Stimulated activated naive B cell treated with anti-CD40 and anti-IgM and Interleukin-4, amounts not matched to agents 10 μg/mL and 1 μg/mL and 100 μg/mL, for 72 hours (primary cell): Measurements from ENCODE around the gene CRTC1.
A peak's percentile ranks its signal among the peaks of the same experiment; 100 is the strongest.

Source experiments
- ATAC-seq, 2 donors: fragments of 150-1000 bp; cut with Tn5 transposase; replicated peaks; 2 replicates each; pipeline ENCODE4 v1.10.0; 2021; ENCODE audit warnings: moderate library complexity in 1 of 2
- DNase-seq: peaks from one replicate; pipeline ENCODE4 v3.0.0; 2021
- H3K27ac Mint-ChIP-seq: one replicate; pipeline ENCODE4 v1.8.0; 2022; ENCODE audit warnings: mild to moderate bottlenecking, mixed read lengths
- H3K27me3 Mint-ChIP-seq, 2 donors: one replicate each; pipeline ENCODE4 v1.8.0; 2022; ENCODE audit warnings: mixed read lengths in 2 of 2
- H3K36me3 Mint-ChIP-seq, 2 donors: one replicate each; pipeline ENCODE4 v1.8.0; 2022; ENCODE audit warnings: mixed read lengths in 2 of 2, mild to moderate bottlenecking in 1 of 2
- H3K4me1 Mint-ChIP-seq, 2 donors: one replicate each; pipeline ENCODE4 v1.8.0; 2022; ENCODE audit warnings: mixed read lengths in 2 of 2, mild to moderate bottlenecking in 1 of 2
- H3K4me3 Mint-ChIP-seq, 2 donors: one replicate each; pipeline ENCODE4 v1.8.0; 2022; ENCODE audit warnings: mild to moderate bottlenecking in 2 of 2, mixed read lengths in 2 of 2, moderate library complexity in 1 of 2
- H3K9me3 Mint-ChIP-seq, 2 donors: one replicate each; pipeline ENCODE4 v1.8.0; 2022; ENCODE audit warnings: mixed read lengths in 2 of 2, mild to moderate bottlenecking in 1 of 2

Gene CRTC1

DNA sequence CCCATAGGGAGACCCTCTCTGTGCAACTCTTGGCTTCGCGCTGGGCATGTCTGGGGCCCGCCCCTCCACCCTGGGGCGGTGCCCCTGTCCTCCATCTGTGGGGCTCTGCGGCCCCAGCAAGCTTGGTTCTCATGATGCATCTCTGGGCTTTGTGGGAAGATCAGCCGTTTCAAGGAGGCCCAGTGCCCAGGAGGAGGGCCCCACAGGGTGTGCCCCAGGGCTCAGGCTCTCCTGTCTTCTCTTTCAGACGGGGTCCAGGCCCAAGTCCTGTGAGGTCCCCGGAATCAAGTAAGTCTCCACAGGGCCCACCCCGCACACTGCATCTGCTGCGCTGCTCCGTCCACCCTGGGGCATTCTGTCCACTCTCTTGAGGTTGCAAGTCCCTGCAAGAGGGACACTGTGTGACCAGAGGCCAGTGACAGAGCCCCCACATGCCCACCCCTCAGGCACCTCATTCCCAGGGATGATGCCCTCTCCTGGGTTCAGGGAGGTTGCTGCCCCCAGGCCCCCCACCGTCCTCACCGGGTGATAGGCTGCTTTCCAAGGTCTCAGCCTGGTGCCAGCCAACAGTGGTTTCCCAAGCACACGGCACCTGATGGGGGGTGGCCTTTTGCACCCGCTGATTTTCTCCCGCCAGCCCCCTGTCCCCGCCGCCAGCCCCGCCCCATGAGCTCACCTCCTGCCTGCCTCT is 76.0 kb downstream of the CRTC1 start:
- Mint-ChIP-seq H3K4me3 (no peak overlapping the region), H3K27ac (no peak overlapping the region), H3K27me3 (no peaks in the 10 kb centered on the region), H3K36me3 (peaks cover 2 to 8% of the 10 kb centered on the region in 2 donors), H3K4me1 (peaks cover 0 to 1% of the 10 kb centered on the region in 2 donors), H3K9me3 (no peaks in the 10 kb centered on the region)
- ATAC-seq (no peak), DNase-seq (no peak)

DNA sequence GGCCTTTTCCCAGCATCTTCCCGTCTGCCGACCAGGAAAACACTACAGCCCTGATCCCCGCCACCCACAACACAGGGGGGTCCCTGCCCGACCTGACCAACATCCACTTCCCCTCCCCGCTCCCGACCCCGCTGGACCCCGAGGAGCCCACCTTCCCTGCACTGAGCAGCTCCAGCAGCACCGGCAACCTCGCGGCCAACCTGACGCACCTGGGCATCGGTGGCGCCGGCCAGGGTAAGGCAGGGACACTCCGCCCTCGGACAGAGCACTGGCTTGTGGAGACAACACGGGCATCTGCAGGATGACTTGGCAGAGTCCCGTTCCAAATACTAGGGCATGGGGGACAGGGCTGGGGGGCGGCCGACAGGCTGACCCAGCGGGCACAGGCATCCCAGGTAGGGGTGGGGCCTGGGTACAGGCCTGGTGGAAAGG is 76.5 kb downstream of the CRTC1 start:
- Mint-ChIP-seq H3K27ac (no peak overlapping the region), H3K4me1 (peaks cover 0 to 3% of the 10 kb centered on the region in 2 donors), H3K27me3 (no peaks in the 10 kb centered on the region), H3K4me3 (no peak overlapping the region), H3K9me3 (no peaks in the 10 kb centered on the region), H3K36me3 (peaks cover 0 to 5% of the 10 kb centered on the region in 2 donors)
- DNase-seq = no peak
- no peak for ATAC-seq

DNA sequence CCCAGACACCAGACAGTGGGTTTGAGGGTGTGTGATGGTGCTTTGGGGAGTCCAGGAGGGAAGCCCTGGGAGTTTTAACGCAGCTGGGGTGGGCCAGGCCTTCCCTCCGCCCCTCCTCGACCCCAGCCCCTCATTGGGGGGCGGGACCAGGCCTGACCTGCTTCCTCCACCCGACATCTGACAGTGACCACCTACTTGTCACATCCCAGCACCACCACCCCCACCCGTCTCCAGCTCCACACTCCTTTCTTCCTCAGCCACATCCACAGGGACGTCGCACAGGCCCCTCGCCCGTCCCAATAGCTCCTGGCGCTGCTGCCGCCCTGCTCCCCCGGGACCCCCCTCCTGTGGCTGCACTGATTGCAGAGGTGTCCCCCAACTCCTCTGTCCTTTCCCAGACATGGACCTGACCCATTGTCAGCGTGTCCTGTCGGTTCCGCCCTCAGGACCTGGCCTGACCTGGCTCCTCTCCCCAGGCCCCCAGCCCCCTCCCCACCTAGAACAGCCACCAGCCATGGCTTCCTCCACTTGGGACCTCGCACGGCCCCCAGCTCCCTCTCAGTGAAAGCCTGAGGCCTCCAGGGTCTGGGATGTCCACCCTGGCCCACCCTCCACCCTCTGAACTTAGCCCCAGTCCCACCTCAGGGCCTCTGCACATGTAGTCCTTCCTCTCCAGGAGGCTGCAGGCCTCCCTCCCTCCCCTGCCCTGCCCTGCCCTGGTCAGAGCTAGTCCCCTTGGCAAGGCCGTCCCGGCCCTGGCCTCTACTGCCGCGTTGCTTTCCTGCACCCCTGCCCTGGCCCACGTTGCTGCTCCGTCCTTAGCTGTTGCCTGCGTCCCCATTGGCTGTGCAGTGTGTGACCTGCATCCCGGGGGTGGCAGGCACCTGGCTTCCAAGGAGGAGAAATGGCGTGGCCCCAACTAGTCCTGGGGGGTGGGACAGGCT is 77.2 kb downstream of the CRTC1 start:
- Mint-ChIP-seq H3K4me3 (no peak overlapping the region), H3K9me3 (no peaks in the 10 kb centered on the region), H3K36me3 (peaks cover 0 to 5% of the 10 kb centered on the region in 2 donors), H3K4me1 (peaks cover 0 to 5% of the 10 kb centered on the region in 2 donors), H3K27ac (no peak overlapping the region), H3K27me3 (no peaks in the 10 kb centered on the region)
- ATAC-seq = no peak
- DNase-seq = no peak

DNA sequence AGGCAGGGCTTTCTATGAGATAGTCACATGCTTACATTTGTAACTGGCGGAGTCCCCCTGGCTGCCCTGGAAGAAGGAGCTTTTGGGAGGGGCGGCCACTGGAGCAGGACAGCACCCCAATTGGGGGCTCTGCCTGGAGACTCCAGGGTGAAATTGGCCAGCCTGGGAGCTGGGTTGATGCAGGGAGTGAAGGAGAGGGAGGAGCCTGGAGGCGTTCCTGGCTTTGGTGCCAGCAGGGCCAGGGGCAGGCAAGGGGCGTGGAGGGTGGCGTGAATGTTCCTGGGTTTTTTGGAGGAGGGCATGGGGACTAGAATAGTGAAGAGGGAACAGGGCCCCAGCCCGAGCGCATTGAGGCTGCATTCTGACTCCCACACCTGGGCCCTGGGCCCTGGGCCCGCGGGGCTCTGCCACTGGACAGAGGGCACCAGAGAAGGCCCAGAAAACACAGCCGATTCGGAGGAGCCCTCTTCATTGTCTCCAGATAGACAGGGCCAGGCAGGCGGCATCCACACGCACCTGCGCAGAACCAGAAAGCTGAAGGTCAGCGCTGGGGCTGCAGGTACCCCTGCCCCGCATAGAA is 78.1 kb downstream of the CRTC1 start:
- DNase-seq (no peak), ATAC-seq (no peak)
- H3K27me3 Mint-ChIP-seq = no peaks in the 10 kb centered on the region
- no peaks in the 10 kb centered on the region for H3K9me3 Mint-ChIP-seq
- peaks cover 0 to 2% of the 10 kb centered on the region in 2 donors for H3K36me3 Mint-ChIP-seq
- H3K27ac Mint-ChIP-seq = peak overlapping the region; percentile 20
- H3K4me3 Mint-ChIP-seq = no peak overlapping the region
- H3K4me1 Mint-ChIP-seq = peaks cover 0 to 5% of the 10 kb centered on the region in 2 donors

DNA sequence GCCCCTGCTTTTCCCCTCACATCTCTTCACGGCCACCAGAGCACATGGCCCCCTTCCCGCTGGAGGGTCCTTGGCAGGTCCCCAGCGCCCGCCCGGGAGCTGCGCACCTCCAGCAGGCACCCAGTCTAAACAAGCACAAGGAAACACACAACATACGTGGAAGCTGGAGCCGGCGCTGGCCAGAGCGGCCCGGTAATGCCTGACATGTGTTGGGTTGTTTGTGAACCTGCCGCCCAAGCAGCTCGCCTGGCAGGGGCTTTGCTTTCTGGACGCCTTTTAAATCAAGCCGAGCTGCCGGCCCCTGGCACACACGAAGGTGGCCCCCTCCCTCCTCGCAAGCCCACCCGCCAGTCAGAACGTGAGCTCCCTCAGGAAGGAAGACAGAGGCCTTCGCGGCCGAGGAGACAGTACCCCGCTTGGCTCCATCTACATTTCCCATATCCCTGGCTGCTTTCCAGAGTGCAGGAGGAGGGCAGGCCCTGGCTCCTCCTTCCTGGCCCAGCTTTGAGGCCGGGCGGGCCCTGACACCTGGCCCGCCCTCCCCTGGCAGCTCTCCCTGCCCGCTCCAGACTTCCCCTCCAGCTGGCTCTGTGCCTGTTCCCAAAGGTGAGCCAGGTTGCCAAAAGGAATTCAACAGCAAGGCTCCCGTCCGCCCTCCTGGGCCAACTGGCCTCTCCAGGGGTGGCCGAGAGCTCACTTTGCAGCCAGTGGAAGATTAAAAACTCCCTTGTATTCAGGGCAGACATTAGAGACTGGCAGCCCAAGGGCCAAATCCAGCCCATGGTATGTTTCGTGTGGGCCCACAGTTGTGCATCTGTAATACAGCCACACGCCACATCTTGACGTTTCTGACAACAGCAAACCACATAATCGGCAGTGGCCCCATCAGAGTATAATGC is 78.9 kb downstream of the CRTC1 start:
- Mint-ChIP-seq H3K27ac (peak overlapping the region; percentile 20), H3K4me1 (peaks cover 0 to 5% of the 10 kb centered on the region in 2 donors), H3K27me3 (no peaks in the 10 kb centered on the region), H3K9me3 (no peaks in the 10 kb centered on the region), H3K4me3 (no peak overlapping the region), H3K36me3 (peaks cover 1 to 2% of the 10 kb centered on the region in 2 donors)
- ATAC-seq (no peak), DNase-seq (no peak)

DNA sequence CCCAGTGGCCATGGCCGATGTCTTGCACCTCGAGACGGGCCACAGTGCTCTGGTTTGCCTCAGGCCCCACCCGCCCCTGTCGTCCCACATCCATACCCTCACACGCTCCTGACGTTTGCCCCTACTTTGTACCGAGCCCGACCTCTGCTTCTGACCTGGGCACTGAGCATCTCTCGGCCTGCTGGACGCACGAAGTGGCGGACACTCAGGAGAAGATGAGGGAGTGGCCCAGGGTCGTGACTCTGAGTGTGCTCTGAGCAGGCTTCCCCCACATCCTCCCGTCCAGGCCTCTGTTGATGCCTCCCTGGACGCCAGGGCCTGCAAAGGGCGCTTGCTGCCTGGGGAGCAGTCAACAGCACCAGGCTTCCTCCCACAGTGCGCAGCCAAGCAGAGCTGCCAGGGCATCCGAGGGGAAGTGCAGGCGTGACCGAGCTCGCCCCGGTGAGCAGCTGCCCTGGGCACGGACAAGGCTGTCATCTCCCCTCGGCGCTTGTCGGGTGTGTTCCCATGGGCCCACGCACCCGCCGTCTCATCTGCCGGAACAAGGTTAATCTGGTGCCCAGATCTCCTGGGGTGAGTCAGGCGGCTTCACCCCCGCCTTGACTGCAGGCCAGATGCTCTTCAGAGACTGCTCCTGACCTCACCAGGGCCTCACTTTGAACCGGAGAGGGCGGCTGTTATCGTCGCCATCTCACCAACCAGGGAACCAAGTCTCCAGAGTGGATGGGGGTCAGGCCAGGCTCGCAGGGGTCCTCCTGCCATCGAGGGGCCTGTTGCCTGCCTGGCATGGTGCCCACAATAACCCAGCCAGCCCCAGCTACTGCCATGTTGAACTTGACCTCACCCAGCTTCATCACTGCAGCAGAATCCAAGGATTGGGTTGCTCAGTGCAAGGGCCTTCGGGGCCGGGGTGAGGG is 80.5 kb downstream of the CRTC1 start:
- Mint-ChIP-seq H3K36me3 (peaks cover 5 to 6% of the 10 kb centered on the region in 2 donors), H3K4me3 (no peak overlapping the region), H3K27ac (no peak overlapping the region), H3K9me3 (no peaks in the 10 kb centered on the region), H3K27me3 (no peaks in the 10 kb centered on the region), H3K4me1 (peaks cover 0 to 5% of the 10 kb centered on the region in 2 donors)
- no peak for DNase-seq
- ATAC-seq = peak; percentile 43 to 44

DNA sequence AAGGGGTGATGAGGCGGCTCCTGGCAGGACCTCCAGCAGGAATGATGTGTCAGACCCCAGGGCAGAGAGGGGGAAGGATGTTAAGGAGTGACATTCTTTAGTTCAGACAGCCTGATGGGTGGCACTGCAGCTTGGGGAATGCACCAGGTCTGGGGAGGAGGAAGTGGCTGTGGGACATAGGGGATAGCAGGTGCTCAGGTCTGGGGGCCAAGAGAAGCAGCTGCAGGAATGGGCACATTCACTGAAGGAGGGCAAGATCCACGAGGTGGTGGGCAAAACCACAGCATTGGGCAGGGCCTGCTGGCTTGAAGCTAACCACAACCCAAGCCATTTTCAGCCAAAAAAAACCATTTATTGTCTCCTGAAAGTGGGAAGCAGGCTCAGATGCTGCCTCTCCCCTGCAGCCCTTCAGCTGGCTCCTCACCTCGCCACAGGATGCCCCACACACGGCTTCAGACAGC is 81.1 kb downstream of the CRTC1 start:
- no peaks in the 10 kb centered on the region for H3K9me3 Mint-ChIP-seq
- no peak overlapping the region for H3K4me3 Mint-ChIP-seq
- H3K27me3 Mint-ChIP-seq = no peaks in the 10 kb centered on the region
- H3K36me3 Mint-ChIP-seq = peaks cover 5 to 6% of the 10 kb centered on the region in 2 donors
- DNase-seq (no peak), ATAC-seq (no peak)
- peak overlapping the region; percentile 47 for H3K27ac Mint-ChIP-seq
- H3K4me1 Mint-ChIP-seq = peaks cover 0 to 5% of the 10 kb centered on the region in 2 donors

DNA sequence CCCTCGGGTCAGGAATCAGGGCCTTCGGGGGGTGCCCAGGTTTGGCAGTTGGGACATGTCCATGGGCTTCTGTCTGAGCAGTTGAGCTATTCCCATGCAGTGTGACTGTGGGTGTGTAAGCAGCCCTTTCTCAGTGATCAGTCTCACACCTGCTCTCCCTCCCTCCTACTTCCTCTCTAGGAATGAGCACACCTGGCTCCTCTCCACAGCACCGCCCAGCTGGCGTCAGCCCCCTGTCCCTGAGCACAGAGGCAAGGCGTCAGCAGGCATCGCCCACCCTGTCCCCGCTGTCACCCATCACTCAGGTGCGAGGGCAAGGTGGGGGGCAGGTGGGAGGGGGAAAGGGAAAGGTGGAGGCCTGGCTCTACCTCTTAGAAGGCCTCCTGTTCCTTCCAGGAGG is 81.7 kb downstream of the CRTC1 start:
- peaks cover 5 to 6% of the 10 kb centered on the region in 2 donors for H3K36me3 Mint-ChIP-seq
- no peak overlapping the region for H3K4me3 Mint-ChIP-seq
- ATAC-seq = peak; percentile 63 to 67
- H3K27ac Mint-ChIP-seq = no peak overlapping the region
- no peaks in the 10 kb centered on the region for H3K27me3 Mint-ChIP-seq
- peaks cover 2 to 5% of the 10 kb centered on the region in 2 donors for H3K4me1 Mint-ChIP-seq
- DNase-seq = no peak
- H3K9me3 Mint-ChIP-seq = no peaks in the 10 kb centered on the region

DNA sequence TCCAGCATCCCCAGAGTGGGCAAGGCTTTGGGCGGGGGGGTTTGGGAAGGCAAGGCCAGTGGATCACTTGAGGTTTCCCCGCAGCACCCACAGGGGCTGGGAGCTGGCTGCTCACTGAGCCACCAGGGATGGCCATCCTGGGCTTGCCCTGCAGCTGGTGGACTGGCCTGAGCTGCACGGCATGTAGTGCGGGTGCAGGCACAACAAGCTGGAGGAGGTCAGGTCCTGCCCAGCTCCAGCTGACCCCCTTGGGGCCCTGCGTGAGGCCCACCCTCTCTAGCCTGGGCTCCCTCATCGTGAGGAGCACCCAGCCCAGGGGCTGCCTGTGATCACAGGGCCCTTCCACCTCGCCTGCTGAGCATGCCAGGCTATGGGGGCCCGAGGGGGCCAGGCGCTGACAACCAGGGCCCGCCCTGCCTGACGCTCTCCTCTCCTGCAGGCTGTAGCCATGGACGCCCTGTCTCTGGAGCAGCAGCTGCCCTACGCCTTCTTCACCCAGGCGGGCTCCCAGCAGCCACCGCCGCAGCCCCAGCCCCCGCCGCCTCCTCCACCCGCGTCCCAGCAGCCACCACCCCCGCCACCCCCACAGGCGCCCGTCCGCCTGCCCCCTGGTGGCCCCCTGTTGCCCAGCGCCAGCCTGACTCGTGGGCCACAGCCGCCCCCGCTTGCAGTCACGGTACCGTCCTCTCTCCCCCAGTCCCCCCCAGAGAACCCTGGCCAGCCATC is 84.7 kb downstream of the CRTC1 start:
- DNase-seq = no peak
- H3K27me3 Mint-ChIP-seq = no peaks in the 10 kb centered on the region

DNA sequence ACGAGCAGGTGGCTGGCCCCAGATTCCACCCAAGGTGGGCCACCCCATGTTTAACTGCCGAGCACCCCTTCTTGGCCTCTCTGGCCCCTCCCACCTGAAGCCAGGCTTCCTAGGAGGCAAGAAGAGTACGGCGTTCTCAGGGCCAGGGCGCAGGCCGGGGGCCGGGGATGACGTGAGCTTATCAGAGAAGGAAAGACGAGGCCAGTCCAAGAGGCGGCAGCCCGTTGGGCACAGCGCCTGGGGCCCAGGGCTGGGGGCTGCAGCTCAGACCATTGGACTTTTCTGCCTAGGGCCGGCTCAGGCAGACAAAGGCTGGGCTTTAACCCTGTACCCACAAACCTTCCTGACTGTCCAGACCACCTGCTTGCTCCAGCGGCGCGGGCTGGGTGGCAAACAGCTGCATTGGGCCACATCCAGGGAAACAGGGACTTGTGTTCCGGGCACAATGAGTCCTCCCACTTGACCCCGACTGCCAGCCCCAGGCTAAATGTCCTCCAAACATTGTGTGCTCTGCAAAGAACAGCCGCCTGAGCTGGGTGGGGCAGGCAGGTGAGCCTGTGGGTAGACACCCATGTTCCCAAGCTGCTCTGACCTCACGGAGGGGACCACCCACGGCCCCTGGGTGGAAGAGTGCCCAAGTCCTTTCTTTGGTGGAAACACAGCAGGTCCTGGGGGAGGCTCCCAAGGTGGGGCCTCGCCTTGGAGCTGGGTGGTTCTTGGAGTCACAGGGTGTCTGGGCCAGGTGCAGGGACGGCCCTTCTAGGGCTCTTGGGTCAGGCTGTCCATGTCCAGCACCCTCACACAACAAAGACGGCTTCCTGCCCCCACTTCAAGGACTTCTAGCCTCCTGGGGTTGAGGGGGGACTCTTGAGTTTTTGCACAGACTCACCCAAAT is 85.8 kb downstream of the CRTC1 start:
- H3K27me3 Mint-ChIP-seq = no peaks in the 10 kb centered on the region
- H3K4me1 Mint-ChIP-seq = peaks cover 8 to 12% of the 10 kb centered on the region in 2 donors
- H3K27ac Mint-ChIP-seq = no peak overlapping the region
- H3K4me3 Mint-ChIP-seq = no peak overlapping the region
- no peak for DNase-seq
- peaks cover 7 to 9% of the 10 kb centered on the region in 2 donors for H3K36me3 Mint-ChIP-seq
- ATAC-seq = no peak
- no peaks in the 10 kb centered on the region for H3K9me3 Mint-ChIP-seq

More for the DNA sequence above, 84.7 kb downstream of the CRTC1 start:
- ATAC-seq = no peak
- H3K4me3 Mint-ChIP-seq = no peak overlapping the region
- H3K27ac Mint-ChIP-seq = no peak overlapping the region
- no peaks in the 10 kb centered on the region for H3K9me3 Mint-ChIP-seq
- H3K4me1 Mint-ChIP-seq = peaks cover 8 to 11% of the 10 kb centered on the region in 2 donors
- H3K36me3 Mint-ChIP-seq = peaks cover 7 to 9% of the 10 kb centered on the region in 2 donors

DNA sequence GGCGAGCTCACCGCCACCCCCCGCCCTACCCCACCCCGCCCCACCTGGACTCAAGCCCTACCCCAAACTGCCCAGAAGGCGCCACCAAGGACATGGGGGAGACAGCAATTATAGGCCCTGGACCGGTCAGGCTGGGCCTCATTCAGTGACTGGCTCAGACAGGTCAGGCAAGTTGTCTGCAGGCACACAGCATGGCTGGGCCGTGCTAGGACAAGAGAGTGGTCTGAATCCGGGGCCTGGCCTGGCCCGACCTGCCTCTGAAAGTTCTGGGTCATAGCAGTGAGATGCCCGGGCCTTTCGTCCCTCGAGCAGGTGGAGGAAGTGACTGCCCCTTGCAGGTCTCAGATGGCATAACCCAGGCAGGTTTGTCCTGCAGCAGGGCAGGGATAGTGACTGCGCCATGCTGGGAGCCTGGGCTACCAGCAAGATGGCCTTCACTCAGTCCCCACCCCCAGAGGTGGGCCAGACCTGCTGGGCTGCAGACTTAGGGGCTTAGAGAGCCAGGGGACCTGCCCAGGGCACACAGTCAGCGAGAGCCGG is 86.6 kb downstream of the CRTC1 start:
- Mint-ChIP-seq H3K36me3 (peaks cover 7 to 9% of the 10 kb centered on the region in 2 donors), H3K4me3 (no peak overlapping the region), H3K27ac (no peak overlapping the region), H3K4me1 (peaks cover 8 to 9% of the 10 kb centered on the region in 2 donors), H3K27me3 (no peaks in the 10 kb centered on the region), H3K9me3 (no peaks in the 10 kb centered on the region)
- no peak for DNase-seq
- no peak for ATAC-seq
